Measurements from ENCODE around the gene DPEP1. TPM values are rescaled to one million over a fixed set of nuclear protein-coding genes. Genes with fewer than 3 reads are reported as not detected.

The DPEP1 gene
- total RNA-seq, 1 donor = 0.36 TPM

GRCh38 chr16:89600427-89600826, 13.0 kb upstream of the DPEP1 start:
- no peak overlapping the region for H3K4me2 ChIP-seq (ENCODE audit: insufficient read depth, low read length)
- no peak overlapping the region for H3K4me3 ChIP-seq (ENCODE audit: insufficient read depth, low read length)
- no peak overlapping the region for H2AFZ ChIP-seq (ENCODE audit: low read length)
- no peaks in the 10 kb centered on the region for H4K20me1 ChIP-seq (ENCODE audit: insufficient read depth, low read length)
- H3K4me1 ChIP-seq (ENCODE audit: insufficient read depth, low read length) = peaks cover 15% of the 10 kb centered on the region
- H3K79me2 ChIP-seq (ENCODE audit: insufficient read depth, low read length) = no peaks in the 10 kb centered on the region
- H3K36me3 ChIP-seq (ENCODE audit: insufficient read depth, low read length) = no peaks in the 10 kb centered on the region
- TF ChIP-seq, protein P1, sequence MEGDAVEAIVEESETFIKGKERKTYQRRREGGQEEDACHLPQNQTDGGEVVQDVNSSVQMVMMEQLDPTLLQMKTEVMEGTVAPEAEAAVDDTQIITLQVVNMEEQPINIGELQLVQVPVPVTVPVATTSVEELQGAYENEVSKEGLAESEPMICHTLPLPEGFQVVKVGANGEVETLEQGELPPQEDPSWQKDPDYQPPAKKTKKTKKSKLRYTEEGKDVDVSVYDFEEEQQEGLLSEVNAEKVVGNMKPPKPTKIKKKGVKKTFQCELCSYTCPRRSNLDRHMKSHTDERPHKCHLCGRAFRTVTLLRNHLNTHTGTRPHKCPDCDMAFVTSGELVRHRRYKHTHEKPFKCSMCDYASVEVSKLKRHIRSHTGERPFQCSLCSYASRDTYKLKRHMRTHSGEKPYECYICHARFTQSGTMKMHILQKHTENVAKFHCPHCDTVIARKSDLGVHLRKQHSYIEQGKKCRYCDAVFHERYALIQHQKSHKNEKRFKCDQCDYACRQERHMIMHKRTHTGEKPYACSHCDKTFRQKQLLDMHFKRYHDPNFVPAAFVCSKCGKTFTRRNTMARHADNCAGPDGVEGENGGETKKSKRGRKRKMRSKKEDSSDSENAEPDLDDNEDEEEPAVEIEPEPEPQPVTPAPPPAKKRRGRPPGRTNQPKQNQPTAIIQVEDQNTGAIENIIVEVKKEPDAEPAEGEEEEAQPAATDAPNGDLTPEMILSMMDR (IDR thresholded peaks at IDR 0.05; ENCODE audit: extremely low read depth, low read depth, low read length) = no peak
- no peaks in the 10 kb centered on the region for H3K27me3 ChIP-seq (ENCODE audit: insufficient read depth, low read length)
- no peak for DNase-seq (ENCODE audit: insufficient read length, low spot score, missing footprints)
- H3K9me3 ChIP-seq (ENCODE audit: low read depth, low read length) = no peaks in the 10 kb centered on the region
- no peak overlapping the region for H3K27ac ChIP-seq (ENCODE audit: low read depth, low read length)

GRCh38 chr16:89600956-89601355, 12.5 kb upstream of the DPEP1 start:
- no peak overlapping the region for H2AFZ ChIP-seq (ENCODE audit: low read length)
- H3K36me3 ChIP-seq (ENCODE audit: insufficient read depth, low read length) = no peaks in the 10 kb centered on the region
- TF ChIP-seq, protein P1 (IDR thresholded peaks at IDR 0.05; ENCODE audit: extremely low read depth, low read depth, low read length) = no peak

DNA sequence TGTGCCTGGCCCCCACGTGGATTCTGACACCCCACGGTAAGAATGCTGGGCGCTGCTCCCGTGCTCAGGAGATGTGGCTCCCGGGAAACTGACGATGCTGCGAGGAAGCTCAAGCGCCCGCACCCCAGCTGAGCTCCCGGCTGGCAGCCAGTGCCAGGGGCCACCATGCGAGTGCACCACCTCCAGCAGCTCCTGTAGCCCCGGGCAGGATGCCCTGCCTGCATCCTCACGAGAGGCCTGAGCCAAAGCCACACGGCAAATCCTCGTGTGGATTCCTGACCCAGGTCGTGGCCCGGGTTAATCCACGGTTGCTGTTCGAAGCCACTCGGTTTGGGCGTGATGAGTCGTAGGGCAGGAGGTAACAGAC, 11.6 kb upstream of the DPEP1 start:
- H3K36me3 ChIP-seq (ENCODE audit: insufficient read depth, low read length) = no peaks in the 10 kb centered on the region
- peak; percentile 94 for DNase-seq (ENCODE audit: insufficient read length, low spot score, missing footprints)
- H3K79me2 ChIP-seq (ENCODE audit: insufficient read depth, low read length) = no peaks in the 10 kb centered on the region
- H2AFZ ChIP-seq (ENCODE audit: low read length) = peak overlapping the region; percentile 65
- peak overlapping the region; percentile 72 for H3K4me2 ChIP-seq (ENCODE audit: insufficient read depth, low read length)
- H3K4me1 ChIP-seq (ENCODE audit: insufficient read depth, low read length) = peaks cover 15% of the 10 kb centered on the region
- peak overlapping the region; percentile 92 for H3K27ac ChIP-seq (ENCODE audit: low read depth, low read length)
- TF ChIP-seq, protein P1 (IDR thresholded peaks at IDR 0.05; ENCODE audit: extremely low read depth, low read depth, low read length) = no peak
- H3K4me3 ChIP-seq (ENCODE audit: insufficient read depth, low read length) = peak overlapping the region; percentile 52
- H4K20me1 ChIP-seq (ENCODE audit: insufficient read depth, low read length) = no peaks in the 10 kb centered on the region
- no peaks in the 10 kb centered on the region for H3K27me3 ChIP-seq (ENCODE audit: insufficient read depth, low read length)
- H3K9me3 ChIP-seq (ENCODE audit: low read depth, low read length) = no peaks in the 10 kb centered on the region

More at GRCh38 chr16:89600956-89601355, 12.5 kb upstream of the DPEP1 start:
- no peaks in the 10 kb centered on the region for H3K27me3 ChIP-seq (ENCODE audit: insufficient read depth, low read length)
- H4K20me1 ChIP-seq (ENCODE audit: insufficient read depth, low read length) = no peaks in the 10 kb centered on the region
- no peak overlapping the region for H3K27ac ChIP-seq (ENCODE audit: low read depth, low read length)
- no peaks in the 10 kb centered on the region for H3K9me3 ChIP-seq (ENCODE audit: low read depth, low read length)
- no peak overlapping the region for H3K4me2 ChIP-seq (ENCODE audit: insufficient read depth, low read length)
- DNase-seq (ENCODE audit: insufficient read length, low spot score, missing footprints) = peak; percentile 91
- peaks cover 15% of the 10 kb centered on the region for H3K4me1 ChIP-seq (ENCODE audit: insufficient read depth, low read length)
- no peak overlapping the region for H3K4me3 ChIP-seq (ENCODE audit: insufficient read depth, low read length)
- no peaks in the 10 kb centered on the region for H3K79me2 ChIP-seq (ENCODE audit: insufficient read depth, low read length)

DNA sequence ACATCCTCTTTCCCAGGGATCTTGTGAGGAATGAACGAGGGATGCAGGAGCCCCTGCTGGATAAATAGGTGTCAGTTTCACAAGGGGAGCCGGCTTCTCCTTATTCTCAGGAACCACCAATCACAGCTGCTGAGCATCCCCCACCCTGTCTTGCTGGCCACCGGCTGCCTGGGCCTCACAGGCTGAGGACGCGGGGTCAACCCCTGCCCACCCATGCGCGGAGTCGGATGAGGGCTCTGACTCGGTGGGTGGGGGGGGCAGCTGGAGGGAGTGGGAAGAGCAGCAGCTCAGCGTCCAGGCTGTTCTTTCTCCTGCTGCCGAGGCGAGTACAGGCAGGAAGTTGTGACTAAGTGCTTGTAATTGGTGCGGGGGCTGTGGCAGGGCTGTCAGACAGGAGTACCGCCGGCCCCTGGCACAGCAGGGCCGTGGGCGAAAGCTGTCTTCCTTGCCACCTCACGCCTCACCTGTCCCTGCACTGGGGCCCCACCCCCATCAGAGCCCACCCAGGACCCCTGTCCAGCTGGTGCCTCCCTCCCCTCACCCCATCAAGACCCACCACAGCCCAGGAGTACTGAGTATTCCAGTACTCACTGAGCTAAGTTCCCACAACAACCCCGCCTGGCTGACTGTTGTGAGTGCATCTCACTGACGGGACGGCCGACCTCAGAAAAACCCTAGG, 11.0 kb upstream of the DPEP1 start:
- TF ChIP-seq, protein P1 (IDR thresholded peaks at IDR 0.05; ENCODE audit: extremely low read depth, low read depth, low read length) = no peak
- H3K9me3 ChIP-seq (ENCODE audit: low read depth, low read length) = no peaks in the 10 kb centered on the region
- peaks cover 15% of the 10 kb centered on the region for H3K4me1 ChIP-seq (ENCODE audit: insufficient read depth, low read length)
- peak; percentile 100 for DNase-seq (ENCODE audit: insufficient read length, low spot score, missing footprints)
- H3K27me3 ChIP-seq (ENCODE audit: insufficient read depth, low read length) = no peaks in the 10 kb centered on the region
- H3K4me3 ChIP-seq (ENCODE audit: insufficient read depth, low read length) = peak overlapping the region; percentile 52
- peak overlapping the region; percentile 65 for H2AFZ ChIP-seq (ENCODE audit: low read length)
- peak overlapping the region; percentile 92 for H3K27ac ChIP-seq (ENCODE audit: low read depth, low read length)
- H4K20me1 ChIP-seq (ENCODE audit: insufficient read depth, low read length) = no peaks in the 10 kb centered on the region
- peak overlapping the region; percentile 72 for H3K4me2 ChIP-seq (ENCODE audit: insufficient read depth, low read length)
- H3K79me2 ChIP-seq (ENCODE audit: insufficient read depth, low read length) = no peaks in the 10 kb centered on the region
- no peaks in the 10 kb centered on the region for H3K36me3 ChIP-seq (ENCODE audit: insufficient read depth, low read length)

Data from osteoblast (primary cell).